Mesenteric fat pad (tissue), 1 donor: Measurements from ENCODE around the gene CHAF1A. TPM values are rescaled to one million over a fixed set of nuclear protein-coding genes. Genes with fewer than 3 reads are reported as not detected.

ENCODE experiments used
- DNase-seq: peaks from one replicate; pipeline ENCODE4 v3.0.0-alpha.2; 2020; ENCODE audit warnings: low spot score
- total RNA-seq: library from RNA; stranded (reverse); fragmentation: NEBNext Ultra II Directional; extraction: Animal tissue kit (Norgen Biotek cat#: 25700); gene quantifications from one replicate; pipeline ENCODE4 v1.2.1, GENCODE V29; 2021
- donor health status: DM: yes; HTN: yes; CAD: no.

CHAF1A gene
- total RNA-seq, 1 donor from 2014 or later = 6.0 TPM

DNA sequence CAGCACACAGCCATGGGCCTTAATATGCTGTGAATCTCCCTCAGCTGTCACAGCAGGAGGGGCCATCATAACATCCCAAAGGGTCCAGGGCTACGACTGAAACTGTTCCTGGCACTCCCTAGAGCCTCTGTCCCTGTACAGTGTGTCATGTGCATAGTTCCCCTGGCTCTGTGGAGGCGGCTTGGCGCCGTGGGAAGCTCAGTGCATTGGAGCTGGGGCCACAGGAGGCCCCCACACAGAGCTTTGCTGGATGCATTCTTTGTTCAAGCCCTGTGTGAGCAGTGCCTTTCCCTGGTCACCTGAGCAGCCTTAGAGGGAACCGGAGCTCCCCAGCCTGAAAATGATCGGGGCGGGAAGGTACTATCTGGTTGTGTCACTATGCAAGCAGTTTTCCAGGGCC is 33.8 kb downstream of the CHAF1A start:
- DNase-seq = no peak

DNA sequence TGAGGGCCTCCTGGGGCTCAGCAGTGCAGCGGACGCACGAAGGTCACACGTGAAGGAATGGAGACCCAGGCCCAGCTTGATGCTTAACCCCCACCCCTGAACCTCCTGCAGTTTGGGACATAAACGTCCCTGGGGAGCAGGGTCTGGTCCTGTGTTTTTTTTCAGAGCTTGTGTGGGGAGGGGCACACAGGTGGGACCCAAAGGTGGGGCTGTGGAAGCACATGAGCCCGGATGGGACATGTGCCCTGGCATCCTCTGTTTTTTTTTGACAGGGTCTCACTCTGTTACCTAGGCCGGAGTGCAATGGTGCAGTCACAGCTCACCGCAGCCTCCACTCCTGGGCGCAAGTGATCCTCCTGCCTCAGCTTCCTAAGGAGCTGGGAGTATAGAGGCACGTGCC is 34.7 kb downstream of the CHAF1A start:
- DNase-seq = no peak

DNA sequence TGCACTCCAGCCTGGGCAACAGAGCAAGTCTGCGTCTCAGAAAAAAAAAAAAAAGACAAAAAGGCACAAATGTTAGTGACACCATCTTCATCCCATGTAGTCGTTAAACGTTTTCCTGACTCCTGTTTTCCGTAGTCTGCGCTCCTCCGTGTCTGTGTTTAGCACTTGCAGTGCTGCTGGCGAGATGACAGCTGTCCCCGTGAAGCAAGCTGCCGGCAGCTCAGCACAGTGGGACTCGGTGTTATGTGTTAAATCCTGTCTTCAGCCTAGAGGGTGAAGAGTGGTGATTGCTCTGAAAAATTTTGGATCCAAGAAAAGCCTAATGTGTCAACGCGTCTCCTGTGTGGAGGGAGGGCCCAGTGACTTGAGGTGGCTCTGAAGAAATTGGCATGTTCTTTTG is 36.8 kb downstream of the CHAF1A start:
- no peak for DNase-seq

- DNase-seq = no peak
These were observed 39.8 kb downstream of the CHAF1A start for GRCh38 chr19:4441994-4442818.

DNA sequence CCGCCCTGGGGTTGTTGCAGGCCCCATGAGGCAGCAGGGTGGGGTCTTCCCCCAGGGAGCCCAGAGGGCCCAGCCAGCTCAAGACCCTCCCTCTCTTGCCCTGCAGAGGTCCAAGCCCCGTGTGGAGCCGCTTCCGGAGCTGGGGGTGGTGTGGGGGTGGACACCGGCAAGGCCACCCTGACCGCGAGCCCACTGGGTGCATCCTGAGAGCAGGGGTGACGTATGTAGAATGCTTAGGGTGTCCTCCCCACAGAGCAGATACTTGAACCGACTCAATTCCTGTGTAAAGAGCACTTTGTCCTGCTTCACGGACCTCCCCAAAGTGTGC is 40.3 kb downstream of the CHAF1A start:
- no peak for DNase-seq

DNA sequence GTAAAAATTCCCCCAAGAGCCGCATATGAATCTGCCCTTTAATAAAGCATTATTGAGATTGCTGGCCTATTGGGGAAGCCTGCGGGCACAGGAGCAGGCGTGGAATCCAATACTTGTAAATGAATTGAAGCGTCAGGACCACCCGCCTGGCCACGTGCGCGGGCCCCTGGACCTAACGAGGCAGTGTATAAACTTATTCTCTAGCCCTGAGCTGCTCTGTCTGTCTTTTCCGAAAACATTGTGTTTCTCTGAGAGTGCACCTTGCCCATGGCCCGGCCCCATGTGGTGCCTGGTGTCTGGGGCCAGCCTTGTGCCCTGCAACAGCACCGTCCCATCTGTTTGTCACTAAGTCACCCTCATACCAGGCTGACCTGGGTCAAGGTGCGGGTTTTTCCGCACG is 40.7 kb downstream of the CHAF1A start:
- DNase-seq = no peak

- DNase-seq = no peak
These were observed 41.7 kb downstream of the CHAF1A start for GRCh38 chr19:4443966-4444764.

DNA sequence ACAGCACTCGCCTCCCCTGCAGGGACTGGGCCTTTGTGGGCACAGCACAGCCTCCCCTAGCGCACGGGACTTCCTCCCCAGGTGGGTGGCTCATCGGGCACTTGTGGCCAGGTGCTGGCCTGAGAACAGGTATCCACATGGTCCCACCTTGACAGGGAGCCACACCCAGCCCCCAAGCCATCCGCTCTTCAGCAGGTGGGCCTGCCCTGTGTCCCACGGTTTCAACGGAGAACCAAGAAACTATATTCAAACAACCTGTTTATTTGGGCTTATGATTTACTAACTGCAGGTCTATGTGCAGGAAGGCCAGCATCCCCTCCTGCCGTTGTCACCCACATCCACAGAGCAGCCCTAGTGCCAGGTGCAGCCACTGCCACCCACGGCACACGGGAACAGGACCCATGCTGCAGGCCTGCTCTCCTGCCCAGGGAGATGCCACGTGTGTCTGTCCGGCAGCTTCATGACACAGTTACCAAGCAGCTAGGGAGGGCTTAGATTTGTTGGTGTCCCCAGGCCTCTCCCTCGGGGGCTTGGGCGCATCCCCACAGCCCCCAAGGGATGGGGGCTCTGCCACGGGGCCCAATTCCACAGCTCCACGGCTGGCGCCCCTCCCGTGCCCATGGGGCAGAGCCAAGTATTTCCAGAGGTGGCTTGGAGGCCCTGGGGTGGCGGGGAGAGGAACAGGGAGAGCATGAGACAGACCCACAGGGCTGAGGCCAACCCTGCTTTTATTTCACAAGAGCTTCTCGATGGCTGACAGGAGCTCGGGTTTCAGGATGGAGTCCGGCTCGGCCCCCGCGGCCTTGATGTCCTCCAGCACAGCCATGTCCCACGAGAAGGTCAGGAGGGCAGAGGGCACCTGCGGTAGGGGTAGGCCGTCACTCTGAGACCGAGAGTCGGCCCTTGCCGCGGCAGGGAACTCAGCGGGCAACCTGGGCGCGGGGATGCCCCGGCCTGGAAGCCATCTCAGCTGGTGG is 42.6 kb downstream of the CHAF1A start:
- DNase-seq = no peak

GRCh38 chr19:4445963-4446703 is 43.7 kb downstream of the CHAF1A start:
- DNase-seq = no peak

DNA sequence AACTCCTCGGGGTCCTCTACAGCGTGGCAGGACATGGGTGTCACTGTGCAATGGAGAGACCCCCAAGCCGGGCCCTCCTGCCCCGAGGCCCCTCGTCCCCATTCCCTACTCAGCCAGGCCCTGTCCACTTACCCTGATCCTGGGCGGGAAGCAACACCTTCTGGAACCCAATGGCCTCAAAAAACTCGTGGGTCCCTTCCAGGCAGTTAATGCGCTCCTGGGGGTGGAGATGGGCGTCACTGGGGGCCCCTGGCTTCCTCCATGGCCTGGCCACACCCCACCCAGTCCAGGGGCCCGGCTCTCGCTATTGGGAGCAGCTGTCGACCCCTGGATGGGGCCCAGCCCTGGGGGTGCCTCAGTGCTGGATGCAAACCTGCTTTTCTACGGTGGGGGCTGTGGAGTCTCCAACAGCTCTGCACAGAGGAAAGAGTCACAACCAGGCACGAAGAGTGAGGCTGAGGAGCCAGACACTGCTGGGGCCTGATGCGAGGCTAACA is 44.3 kb downstream of the CHAF1A start:
- no peak for DNase-seq

- DNase-seq = no peak
These were observed 45.1 kb downstream of the CHAF1A start for GRCh38 chr19:4447327-4448146.

GRCh38 chr19:4448147-4448985 is 45.9 kb downstream of the CHAF1A start:
- DNase-seq = no peak

DNA sequence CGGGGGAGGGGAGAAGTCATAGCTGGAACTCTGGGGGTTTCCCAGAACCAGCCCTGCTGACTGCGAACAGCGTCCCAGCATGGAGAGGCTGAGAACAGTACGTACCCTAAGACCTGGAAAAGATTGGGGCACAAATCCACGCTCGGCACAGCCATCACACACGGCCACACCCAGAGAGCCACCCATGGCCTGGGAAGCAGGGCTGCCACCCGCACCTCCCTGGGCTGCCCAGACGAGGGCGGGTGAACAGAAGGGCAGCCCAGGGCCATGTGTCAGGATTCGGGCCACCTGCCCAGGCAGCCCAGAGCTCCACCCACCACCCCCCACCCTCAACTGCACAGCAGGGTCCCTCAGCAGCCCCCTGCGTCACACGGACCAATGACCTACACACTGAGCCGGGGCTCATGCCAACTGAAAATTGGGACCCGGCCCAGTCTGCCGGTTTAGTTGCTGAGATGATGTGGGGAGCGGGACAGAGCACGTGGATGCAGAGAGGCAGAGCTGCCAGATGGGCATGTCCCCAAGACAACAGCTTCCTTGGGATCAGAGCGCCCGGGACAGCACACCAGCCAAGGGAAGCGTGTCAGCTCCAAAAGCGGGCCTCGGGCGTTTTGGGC is 46.7 kb downstream of the CHAF1A start:
- no peak for DNase-seq

GRCh38 chr19:4449639-4450028 is 47.2 kb downstream of the CHAF1A start:
- DNase-seq = no peak

- no peak for DNase-seq
These were observed 50.0 kb downstream of the CHAF1A start for GRCh38 chr19:4452230-4452990.

DNA sequence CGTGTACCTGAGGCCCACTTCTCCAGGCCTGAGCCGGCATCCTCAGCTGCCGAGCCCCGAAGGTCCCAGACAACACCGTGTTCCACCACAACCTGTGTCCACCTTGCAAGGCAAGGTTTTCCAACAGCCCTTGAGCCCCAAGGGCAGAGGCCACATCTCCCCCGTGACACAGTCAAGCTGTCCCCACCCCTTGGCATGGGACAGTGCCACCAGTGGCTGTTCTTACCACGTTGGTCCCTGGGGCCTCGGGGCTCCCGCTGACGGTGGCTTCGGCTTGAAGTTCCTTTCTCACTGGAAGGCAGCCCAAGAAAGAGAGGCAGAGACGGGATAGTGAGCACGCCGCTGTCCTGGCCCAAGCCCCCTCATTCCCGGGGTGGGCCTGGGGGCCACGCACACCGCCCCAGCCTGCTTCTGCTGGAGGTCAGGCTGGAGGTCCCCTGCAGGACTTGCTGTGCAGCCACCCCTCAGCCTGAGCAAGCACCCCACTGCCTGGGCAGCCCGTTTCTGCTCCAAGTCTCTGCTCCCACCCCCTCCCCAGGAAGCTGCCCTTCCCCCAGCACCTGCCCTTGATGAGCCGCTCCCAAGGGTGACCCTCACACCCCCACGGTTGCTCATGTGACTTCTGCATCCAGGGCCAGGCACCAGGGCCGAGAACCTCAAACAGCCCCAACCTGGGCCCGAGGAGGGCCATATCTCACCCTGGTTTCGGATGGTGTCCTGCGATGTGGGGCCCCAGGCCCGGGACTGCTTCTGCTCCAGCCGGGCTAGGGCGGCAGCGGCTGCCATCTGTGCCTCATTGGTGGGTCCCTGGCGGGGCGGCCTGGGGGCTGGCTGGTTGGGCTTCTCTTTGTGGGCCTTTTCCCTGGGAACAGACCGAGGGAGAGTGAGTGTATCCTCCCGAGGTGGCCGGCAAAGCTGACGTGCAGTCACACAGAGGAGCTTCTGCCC is 51.1 kb downstream of the CHAF1A start:
- DNase-seq = no peak
